Stomach smooth muscle (tissue), 2 donors: ENCODE measurements around the gene POLR1C.
"Not testable (repeated sequence)": the region's sequence is repeated elsewhere in the genome, so short reads cannot be mapped to it uniquely, and the experiment has no call there.

Source experiments
- H3K27ac ChIP-seq: one replicate; pipeline ENCODE4 v1.7.0; 2013; ENCODE audit warnings: mild to moderate bottlenecking, low read length, inconsistent platforms
- H3K27me3 ChIP-seq, 2 donors: one replicate each; pipeline ENCODE4 v1.7.0; 2013; ENCODE audit warnings: low read length in 2 of 2; ENCODE audit not compliant: insufficient read depth in 2 of 2, control insufficient read depth in 1 of 2
- H3K36me3 ChIP-seq, 2 donors: one replicate each; pipeline ENCODE4 v1.7.0; 2013; ENCODE audit warnings: low read length in 2 of 2; ENCODE audit not compliant: control insufficient read depth in 2 of 2, insufficient read depth in 2 of 2
- H3K4me1 ChIP-seq: one replicate; pipeline ENCODE4 v1.7.0; 2013; ENCODE audit warnings: low read length; ENCODE audit not compliant: control insufficient read depth, insufficient read depth
- H3K4me3 ChIP-seq, 2 donors: one replicate each; pipeline ENCODE4 v1.7.0; 2013; ENCODE audit warnings: low read length in 2 of 2
- H3K9ac ChIP-seq, 2 donors: one replicate each; pipeline ENCODE4 v1.7.0; 2013; ENCODE audit warnings: low read length in 2 of 2, mild to moderate bottlenecking in 1 of 2
- H3K9me3 ChIP-seq, 2 donors: one replicate each; pipeline ENCODE4 v1.7.0; 2013; ENCODE audit warnings: low read length in 2 of 2; ENCODE audit not compliant: control insufficient read depth in 2 of 2
- donor health status: healthy.
- donor health status: Pancreatic carcinoma.

Gene POLR1C

GRCh38 chr6:43532201-43532600 lies 15.3 kb downstream of the POLR1C start:
- Histone ChIP-seq H3K36me3 (peaks cover 37 to 49% of the 10 kb centered on the region in 2 donors), H3K4me1 (no peaks in the 10 kb centered on the region), H3K9me3 (no peaks in the 10 kb centered on the region), H3K27ac (no peak overlapping the region), H3K27me3 (no peaks in the 10 kb centered on the region), H3K9ac (no peak overlapping the region), H3K4me3 (no peak overlapping the region)

DNA sequence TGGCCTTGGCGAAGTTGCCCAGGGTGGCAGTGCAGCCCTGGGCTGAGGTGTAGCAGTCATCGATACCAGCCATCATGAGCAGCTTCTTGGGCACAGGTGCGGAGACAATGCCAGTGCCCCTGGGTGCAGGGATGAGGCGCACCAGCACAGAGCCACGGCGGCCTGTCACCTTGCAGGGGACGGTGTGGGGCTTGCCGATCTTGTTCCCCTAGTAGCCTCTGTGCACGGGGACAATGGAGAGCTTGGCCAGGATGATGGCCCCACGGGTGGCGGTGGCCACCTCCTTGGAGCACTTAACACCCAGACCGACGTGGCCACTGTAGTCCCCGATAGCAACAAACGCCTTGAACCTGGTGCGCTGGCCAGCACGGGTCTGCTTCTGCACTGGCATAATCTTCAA lies 22.1 kb downstream of the POLR1C start:
- H3K4me3 ChIP-seq, H3K4me1 ChIP-seq, H3K27ac ChIP-seq, H3K27me3 ChIP-seq, H3K9me3 ChIP-seq, H3K9ac ChIP-seq: not testable (repeated sequence)
- H3K36me3 ChIP-seq = peaks cover 9 to 16% of the 10 kb centered on the region in 2 donors

- H3K4me1 ChIP-seq, H3K27me3 ChIP-seq, H3K9ac ChIP-seq, H3K4me3 ChIP-seq, H3K27ac ChIP-seq, H3K9me3 ChIP-seq: not testable (repeated sequence)
- H3K36me3 ChIP-seq = peaks cover 5 to 13% of the 10 kb centered on the region in 2 donors
These were observed 22.5 kb downstream of the POLR1C start for GRCh38 chr6:43539409-43539808.

- no peaks in the 10 kb centered on the region for H3K4me1 ChIP-seq
- no peaks in the 10 kb centered on the region for H3K27me3 ChIP-seq
- H3K9me3 ChIP-seq = no peaks in the 10 kb centered on the region
- no peak overlapping the region for H3K9ac ChIP-seq
- peaks cover 9 to 18% of the 10 kb centered on the region in 2 donors for H3K36me3 ChIP-seq
- H3K4me3 ChIP-seq = no peak overlapping the region
- no peak overlapping the region for H3K27ac ChIP-seq
These were observed 23.6 kb downstream of the POLR1C start for GRCh38 chr6:43540507-43540906.

GRCh38 chr6:43541774-43542471 lies 25.0 kb downstream of the POLR1C start:
- H3K9me3 ChIP-seq = no peaks in the 10 kb centered on the region
- H3K36me3 ChIP-seq = peaks cover 12 to 26% of the 10 kb centered on the region in 2 donors
- no peak overlapping the region for H3K9ac ChIP-seq
- no peaks in the 10 kb centered on the region for H3K27me3 ChIP-seq
- H3K4me3 ChIP-seq = no peak overlapping the region
- H3K27ac ChIP-seq = no peak overlapping the region
- H3K4me1 ChIP-seq = no peaks in the 10 kb centered on the region

DNA sequence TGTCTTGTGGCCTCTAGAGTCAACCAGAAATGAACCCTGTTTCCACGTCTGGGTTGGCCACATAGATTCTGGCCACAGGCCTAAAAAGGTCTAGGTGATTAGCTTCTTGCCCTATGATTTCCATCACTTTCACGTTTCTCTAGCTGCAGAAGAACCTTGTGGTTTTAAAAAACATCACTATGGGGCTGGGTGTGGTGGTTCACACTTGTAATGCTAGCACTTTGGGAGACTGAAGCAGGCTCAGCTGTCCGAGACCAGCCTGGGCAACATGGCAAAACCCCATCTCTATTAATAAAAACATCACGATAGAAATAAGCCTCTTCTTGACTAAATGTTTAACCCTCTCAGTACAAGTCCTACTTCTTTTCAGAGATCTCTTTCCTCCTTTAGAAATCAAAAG lies 27.6 kb downstream of the POLR1C start:
- peaks cover 27 to 33% of the 10 kb centered on the region in 2 donors for H3K36me3 ChIP-seq
- H3K9me3 ChIP-seq = no peaks in the 10 kb centered on the region
- no peak overlapping the region for H3K4me3 ChIP-seq
- no peak overlapping the region for H3K27ac ChIP-seq
- H3K9ac ChIP-seq = no peak overlapping the region
- H3K27me3 ChIP-seq = no peaks in the 10 kb centered on the region
- H3K4me1 ChIP-seq = no peaks in the 10 kb centered on the region

DNA sequence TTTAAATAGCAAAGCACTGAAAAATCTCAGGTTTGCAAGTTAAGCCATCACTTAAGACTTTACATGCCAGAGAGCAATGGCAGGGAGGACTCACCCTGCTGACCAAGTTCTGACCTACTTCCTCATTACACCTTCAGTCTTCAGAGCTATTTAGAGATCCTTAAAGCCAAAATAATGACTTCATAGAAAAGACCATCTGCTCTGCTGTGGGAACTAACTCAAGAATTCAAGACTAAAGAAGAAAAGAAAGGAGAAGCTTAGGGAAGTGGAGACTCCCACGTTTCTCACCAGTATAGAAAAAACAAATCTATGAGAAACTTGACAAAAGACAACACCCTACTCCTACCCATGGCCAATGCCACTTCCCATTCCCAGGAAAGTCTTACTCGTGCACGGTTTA lies 30.3 kb downstream of the POLR1C start:
- Histone ChIP-seq H3K4me3 (no peak overlapping the region), H3K9me3 (no peaks in the 10 kb centered on the region), H3K4me1 (no peaks in the 10 kb centered on the region), H3K27ac (no peak overlapping the region), H3K9ac (no peak overlapping the region), H3K36me3 (peaks cover 30 to 40% of the 10 kb centered on the region in 2 donors), H3K27me3 (no peaks in the 10 kb centered on the region)

GRCh38 chr6:43557620-43558019 lies 40.7 kb downstream of the POLR1C start:
- peaks cover 45 to 47% of the 10 kb centered on the region in 2 donors for H3K36me3 ChIP-seq
- H3K27ac ChIP-seq, H3K4me3 ChIP-seq, H3K9ac ChIP-seq, H3K27me3 ChIP-seq, H3K4me1 ChIP-seq, H3K9me3 ChIP-seq: not testable (repeated sequence)

GRCh38 chr6:43559328-43559727 lies 42.4 kb downstream of the POLR1C start:
- peaks cover 41 to 48% of the 10 kb centered on the region in 2 donors for H3K36me3 ChIP-seq
- H3K27me3 ChIP-seq = no peaks in the 10 kb centered on the region
- no peaks in the 10 kb centered on the region for H3K4me1 ChIP-seq
- H3K9ac ChIP-seq = no peak overlapping the region
- no peaks in the 10 kb centered on the region for H3K9me3 ChIP-seq
- H3K27ac ChIP-seq = no peak overlapping the region
- no peak overlapping the region for H3K4me3 ChIP-seq

GRCh38 chr6:43570876-43571441 lies 54.1 kb downstream of the POLR1C start:
- Histone ChIP-seq H3K9ac (no peak overlapping the region), H3K27ac (no peak overlapping the region), H3K36me3 (peaks cover 13 to 25% of the 10 kb centered on the region in 2 donors), H3K27me3 (no peaks in the 10 kb centered on the region), H3K9me3 (no peaks in the 10 kb centered on the region), H3K4me1 (peaks cover 6% of the 10 kb centered on the region), H3K4me3 (no peak overlapping the region)
